Hepatocyte (in vitro differentiated cells): ENCODE measurements around the gene KLHL3. TPM values are rescaled to one million over a fixed set of nuclear protein-coding genes. Genes with fewer than 3 reads are reported as not detected.

Experiments used
- DNase-seq: peaks from one replicate; pipeline ENCODE4 v3.0.0-alpha.2; 2016; ENCODE audit warnings: low spot score
- H2AFZ ChIP-seq: fragments of 200-600 bp; sonication (generic); 2 replicates; pipeline ENCODE4 v1.6.0; 2016; ENCODE audit warnings: antibody characterized with exemption, mild to moderate bottlenecking
- H3K27ac ChIP-seq: fragments of 200-600 bp; sonication (generic); 2 replicates; pipeline ENCODE4 v1.5.1; 2016; ENCODE audit warnings: mild to moderate bottlenecking
- H3K27me3 ChIP-seq: fragments of 200-600 bp; sonication (generic); 2 replicates; pipeline ENCODE4 v1.6.1; 2016
- H3K36me3 ChIP-seq: fragments of 200-600 bp; sonication (generic); replicated peaks from 2 replicates; pipeline ENCODE4 v1.5.1; 2016; ENCODE audit warnings: low read depth; ENCODE audit not compliant: insufficient read depth
- H3K4me1 ChIP-seq: fragments of 200-600 bp; sonication (generic); 2 replicates; pipeline ENCODE4 v1.5.1; 2016; ENCODE audit warnings: mild to moderate bottlenecking, moderate library complexity; ENCODE audit not compliant: insufficient read depth
- H3K4me2 ChIP-seq: fragments of 200-600 bp; sonication (generic); 2 replicates; pipeline ENCODE4 v1.6.0; 2016
- H3K4me3 ChIP-seq: fragments of 200-600 bp; sonication (generic); 2 replicates; pipeline ENCODE4 v1.5.1; 2016; ENCODE audit warnings: mild to moderate bottlenecking
- H3K79me2 ChIP-seq: fragments of 200-600 bp; sonication (generic); 2 replicates; pipeline ENCODE4 v1.6.0; 2017; ENCODE audit warnings: mild to moderate bottlenecking
- H3K9me2 ChIP-seq: fragments of 200-600 bp; sonication (generic); replicated peaks from 2 replicates; pipeline ENCODE4 v1.6.0; 2017; ENCODE audit warnings: mild to moderate bottlenecking; ENCODE audit not compliant: insufficient read depth
- H3K9me3 ChIP-seq: fragments of 200-600 bp; sonication (generic); 2 replicates; pipeline ENCODE4 v1.5.1; 2016; ENCODE audit warnings: low read depth, mild to moderate bottlenecking
- H4K20me1 ChIP-seq: fragments of 200-600 bp; sonication (generic); 2 replicates; pipeline ENCODE4 v1.6.0; 2016; ENCODE audit warnings: mild to moderate bottlenecking; ENCODE audit not compliant: insufficient read depth, poor library complexity, severe bottlenecking
- CTCF ChIP-seq: fragments of 200-600 bp; sonication (generic); IDR thresholded peaks from 2 replicates; pipeline ENCODE4 v1.5.1; 2016; ENCODE audit warnings: antibody characterized with exemption, mild to moderate bottlenecking; ENCODE audit not compliant: poor library complexity
- EZH2 ChIP-seq: fragments of 200-600 bp; sonication (generic); IDR thresholded peaks from 2 replicates; pipeline ENCODE4 v1.6.1; 2016; ENCODE audit warnings: antibody characterized with exemption, mild to moderate bottlenecking, borderline replicate concordance
- EZH2phosphoT487 ChIP-seq: fragments of 200-600 bp; sonication (generic); IDR thresholded peaks from one replicate; pipeline ENCODE4 v1.6.1; 2018; ENCODE audit warnings: antibody characterized with exemption, mild to moderate bottlenecking, low read depth, moderate library complexity; ENCODE audit not compliant: unreplicated experiment, severe bottlenecking
- WGBS: methylation state at CpG from one replicate; pipeline ENCODE4 v1.1.6; 2016; ENCODE audit warnings: low lambda C conversion rate; ENCODE audit errors: missing lambda C conversion rate; 5-methylcytosine and 5-hydroxymethylcytosine counted together
- polyA plus RNA-seq: library from polyadenylated mRNA; unstranded; fragments of >200 nt; fragmentation: Nextera tagmentation; extraction: Ambion mirVana; gene quantifications from 2 replicates; pipeline ENCODE4 v1.2.1, GENCODE V29; 2016
- total RNA-seq: library from RNA; depleted of rRNA; stranded (reverse); fragments of >200 nt; gene quantifications from 2 replicates; pipeline ENCODE4 v1.2.3, GENCODE V29; 2014

The KLHL3 gene
- total RNA-seq (4.0 and 5.3 TPM in 2 replicates), polyA plus RNA-seq (1.4 and 3.3 TPM in 2 replicates)

GRCh38 chr5:137735555-137736284 is at the start of gene KLHL3:
Gene KLHL3, minus strand, starts transcription at chr5:137736089. Its CDS starts 443 bp downstream, at chr5:137735646.
- H3K36me3 ChIP-seq: no peaks in the 10 kb centered on the region
- peak; percentile 43 for TF ChIP-seq CTCF
- no peak for TF ChIP-seq EZH2
- TF ChIP-seq EZH2phosphoT487: no peak
- H3K4me1 ChIP-seq: peaks cover 18% of the 10 kb centered on the region
- peak within 1 kb of the TSS; percentile 96 for H3K4me2 ChIP-seq
- no peaks in the 10 kb centered on the region for H3K9me3 ChIP-seq
- peak within 1 kb of the TSS; percentile 96 for H2AFZ ChIP-seq
- WGBS: 2% methylated on average over 12 of the region's 12 CpGs
- H4K20me1 ChIP-seq: no peaks in the 10 kb centered on the region
- DNase-seq: peak; percentile 70
- H3K79me2 ChIP-seq: peaks cover 25% of the 10 kb centered on the region
- H3K4me3 ChIP-seq: peak within 1 kb of the TSS; percentile 43
- peak within 1 kb of the TSS; percentile 75 for H3K27ac ChIP-seq
- no peaks in the 10 kb centered on the region for H3K27me3 ChIP-seq
- H3K9me2 ChIP-seq: no peaks in the 10 kb centered on the region

- no peaks in the 10 kb centered on the region for H3K9me3 ChIP-seq
- no peaks in the 10 kb centered on the region for H3K4me1 ChIP-seq
- no peaks in the 10 kb centered on the region for H3K27me3 ChIP-seq
- H2AFZ ChIP-seq: no peak overlapping the region
- H4K20me1 ChIP-seq: no peaks in the 10 kb centered on the region
- no peak overlapping the region for H3K4me2 ChIP-seq
- no peaks in the 10 kb centered on the region for H3K9me2 ChIP-seq
- no peak overlapping the region for H3K4me3 ChIP-seq
- 81% methylated on average over 4 of the region's 4 CpGs for WGBS
- no peak overlapping the region for H3K27ac ChIP-seq
- no peaks in the 10 kb centered on the region for H3K79me2 ChIP-seq
- no peak for DNase-seq
- TF ChIP-seq EZH2phosphoT487 (no peak), CTCF (no peak), EZH2 (no peak)
- no peaks in the 10 kb centered on the region for H3K36me3 ChIP-seq
Measured at GRCh38 chr5:137782984-137783536, 47.2 kb upstream of the KLHL3 start.

DNA sequence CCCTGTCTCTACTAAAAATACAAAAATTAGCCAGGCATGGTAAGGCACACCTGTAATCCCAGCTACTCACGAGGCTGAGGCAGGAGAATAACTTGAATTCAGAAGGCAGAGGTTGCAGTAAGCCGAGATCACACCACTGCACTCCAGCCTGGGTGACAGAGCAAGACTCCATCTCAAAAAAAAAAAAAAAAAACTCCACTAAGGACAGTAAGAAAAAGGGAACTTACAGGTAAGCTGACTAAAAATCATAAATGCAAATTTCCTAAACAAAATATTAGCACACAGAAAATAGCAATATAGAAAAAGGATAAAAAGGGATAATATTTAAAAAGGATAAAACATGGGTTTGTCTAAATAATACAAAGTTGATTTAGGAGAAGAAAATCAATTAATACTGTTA is 46.2 kb upstream of the KLHL3 start:
- no peaks in the 10 kb centered on the region for H3K9me3 ChIP-seq
- no peaks in the 10 kb centered on the region for H3K79me2 ChIP-seq
- H3K27me3 ChIP-seq: no peaks in the 10 kb centered on the region
- TF ChIP-seq EZH2phosphoT487: no peak
- TF ChIP-seq EZH2: no peak
- no peak for TF ChIP-seq CTCF
- H4K20me1 ChIP-seq: no peaks in the 10 kb centered on the region
- WGBS: 94% methylated on average over 2 of the region's 2 CpGs
- H3K4me1 ChIP-seq: no peaks in the 10 kb centered on the region
- H3K4me2 ChIP-seq: no peak overlapping the region
- no peaks in the 10 kb centered on the region for H3K9me2 ChIP-seq
- no peak overlapping the region for H3K4me3 ChIP-seq
- H3K27ac ChIP-seq: no peak overlapping the region
- DNase-seq: no peak
- H3K36me3 ChIP-seq: no peaks in the 10 kb centered on the region
- H2AFZ ChIP-seq: no peak overlapping the region
